ENCODE results near the gene CLBA1. TPM values are rescaled to one million over a fixed set of nuclear protein-coding genes. Genes with fewer than 3 reads are reported as not detected.

CLBA1 gene
- total and polyA plus RNA-seq, 2 experiments from 2014 or later: 1.6 to 1.8 TPM

- TF ChIP-seq ZNF462 (CRISPR knock-in tag; IDR thresholded peaks at IDR 0.05): no peak
- TF ChIP-seq, protein P1, sequence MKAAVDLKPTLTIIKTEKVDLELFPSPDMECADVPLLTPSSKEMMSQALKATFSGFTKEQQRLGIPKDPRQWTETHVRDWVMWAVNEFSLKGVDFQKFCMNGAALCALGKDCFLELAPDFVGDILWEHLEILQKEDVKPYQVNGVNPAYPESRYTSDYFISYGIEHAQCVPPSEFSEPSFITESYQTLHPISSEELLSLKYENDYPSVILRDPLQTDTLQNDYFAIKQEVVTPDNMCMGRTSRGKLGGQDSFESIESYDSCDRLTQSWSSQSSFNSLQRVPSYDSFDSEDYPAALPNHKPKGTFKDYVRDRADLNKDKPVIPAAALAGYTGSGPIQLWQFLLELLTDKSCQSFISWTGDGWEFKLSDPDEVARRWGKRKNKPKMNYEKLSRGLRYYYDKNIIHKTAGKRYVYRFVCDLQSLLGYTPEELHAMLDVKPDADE (IDR thresholded peaks at IDR 0.05): no peak
These were observed 2.9 kb upstream of the CLBA1 start (continued) for GRCh38 chr14:104982548-104983230.

DNA sequence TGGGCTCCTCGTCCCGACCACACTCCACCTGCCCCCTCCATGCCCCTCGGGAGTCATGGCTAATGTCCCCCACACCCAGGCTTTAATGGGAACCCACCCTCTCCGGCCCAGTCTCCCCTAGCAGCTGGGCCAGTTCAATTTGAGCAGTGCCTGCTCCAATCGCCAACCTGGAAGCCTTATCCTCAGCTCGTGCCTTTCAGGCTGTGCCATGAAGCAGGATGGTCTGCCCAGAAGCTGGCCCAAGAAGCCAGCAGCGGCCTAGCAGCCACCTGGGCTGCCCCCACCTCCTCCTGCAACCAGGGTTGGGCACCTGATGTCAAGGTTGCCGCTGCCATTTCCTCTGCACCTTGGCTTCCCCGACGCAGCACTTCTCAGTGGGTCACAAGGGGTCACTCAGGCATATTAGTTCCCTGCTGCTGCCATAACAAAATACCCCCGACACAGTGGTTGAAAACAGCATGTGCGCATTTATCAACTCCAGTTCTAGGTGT is 2.3 kb upstream of the CLBA1 start:
- no peak overlapping the region for H3K4me2 ChIP-seq
- H3K27me3 Mint-ChIP-seq (ENCODE audit: insufficient read depth, low read depth, poor library complexity): peaks cover 15% of the 10 kb centered on the region
- no peak for ATAC-seq
- no peaks in the 10 kb centered on the region for H3K36me3 ChIP-seq (ENCODE audit: insufficient read depth)
- no peaks in the 10 kb centered on the region; the same call in 2 of the 3 replicates for H3K36me3 Mint-ChIP-seq (ENCODE audit: low read depth)
- no peak overlapping the region for H3K4me3 ChIP-seq
- H3K9me2 ChIP-seq (ENCODE audit: insufficient read depth): no peaks in the 10 kb centered on the region
- no peaks in the 10 kb centered on the region for H3F3A ChIP-seq (replicated peaks; ENCODE audit: low read depth)
- no peaks in the 10 kb centered on the region for H4K20me1 ChIP-seq (replicated peaks; ENCODE audit: insufficient read depth)
- H3K27me3 ChIP-seq (ENCODE audit: insufficient read depth): peaks cover 16% of the 10 kb centered on the region
- H3K27ac Mint-ChIP-seq: no peak overlapping the region
- 0 out of 2 replicates have a peak, but pooled peaks cover 4% of the 10 kb centered on the region for H3K4me1 ChIP-seq (ENCODE audit: insufficient read depth)
- H3K27ac ChIP-seq (ENCODE audit: low read depth): no peak overlapping the region
- no peaks in the 10 kb centered on the region; the same call in 2 of the 3 replicates for H3K9me3 Mint-ChIP-seq
- no peak overlapping the region; the same call in 2 of the 3 replicates for H3K4me3 Mint-ChIP-seq
- no peak overlapping the region for H2AFZ ChIP-seq
- peaks cover 4% of the 10 kb centered on the region for H3K4me1 Mint-ChIP-seq
- no peaks in the 10 kb centered on the region for H3K79me2 ChIP-seq (replicated peaks; ENCODE audit: insufficient read depth)
- DNase-seq (ENCODE audit: low spot score): no peak
- TF ChIP-seq CREB1 (CRISPR knock-in tag; IDR thresholded peaks at IDR 0.05; ENCODE audit: low read depth) (no peak), JUNB (IDR thresholded peaks at IDR 0.05; ENCODE audit: unreplicated experiment) (no peak), CTCF (conservative IDR thresholded peaks at IDR 0.05; ENCODE audit: low read depth in 2 of 2) (no peak), ZNF331 (CRISPR knock-in tag; IDR thresholded peaks at IDR 0.05; ENCODE audit: low read depth) (no peak), POLR2AphosphoS5 (IDR thresholded peaks at IDR 0.05; ENCODE audit: low read depth) (no peak), EZH2 (IDR thresholded peaks at IDR 0.05; ENCODE audit: low read depth, unreplicated experiment) (no peak)

Measured in GM23338 (cell line).